HUES6 (cell line): ENCODE data around the gene NTPCR.

Source experiments
- H3K27ac ChIP-seq: 2 replicates; pipeline ENCODE4 v1.7.0; 2013; ENCODE audit warnings: low read depth, mild to moderate bottlenecking, low read length, inconsistent platforms
- H3K27me3 ChIP-seq: 2 replicates; pipeline ENCODE4 v1.6.1; 2013; ENCODE audit warnings: low read length; ENCODE audit not compliant: control insufficient read depth, insufficient read depth
- H3K36me3 ChIP-seq: 2 replicates; pipeline ENCODE4 v1.6.1; 2013; ENCODE audit warnings: low read length; ENCODE audit not compliant: control insufficient read depth, insufficient read depth
- H3K4me1 ChIP-seq: 2 replicates; pipeline ENCODE4 v1.6.1; 2013; ENCODE audit warnings: low read length; ENCODE audit not compliant: control insufficient read depth, insufficient read depth
- H3K4me3 ChIP-seq: 2 replicates; pipeline ENCODE4 v1.5.1; 2013; ENCODE audit warnings: low read depth, low read length
- H3K9ac ChIP-seq: one replicate; pipeline ENCODE4 v1.6.1; 2013; ENCODE audit warnings: mild to moderate bottlenecking, low read length
- H3K9me3 ChIP-seq: 2 replicates; pipeline ENCODE4 v1.6.1; 2013; ENCODE audit warnings: low read depth, low read length; ENCODE audit not compliant: control insufficient read depth, insufficient read depth

NTPCR gene

GRCh38 chr1:232927830-232928505 is 22.4 kb upstream of the NTPCR start:
- no peaks in the 10 kb centered on the region for H3K27me3 ChIP-seq
- H3K27ac ChIP-seq, result no peak overlapping the region
- H3K9ac ChIP-seq, result no peak overlapping the region
- H3K4me1 ChIP-seq, result no peaks in the 10 kb centered on the region
- no peaks in the 10 kb centered on the region for H3K36me3 ChIP-seq
- no peak overlapping the region for H3K4me3 ChIP-seq
- peaks cover 8% of the 10 kb centered on the region for H3K9me3 ChIP-seq

- Histone ChIP-seq H3K36me3 (no peaks in the 10 kb centered on the region), H3K27ac (no peak overlapping the region), H3K27me3 (no peaks in the 10 kb centered on the region), H3K9me3 (no peaks in the 10 kb centered on the region), H3K9ac (no peak overlapping the region), H3K4me1 (no peaks in the 10 kb centered on the region), H3K4me3 (no peak overlapping the region)
These were observed 17.7 kb upstream of the NTPCR start for GRCh38 chr1:232932486-232933425.

GRCh38 chr1:232936941-232937340 is 13.5 kb upstream of the NTPCR start:
- H3K9me3 ChIP-seq, result no peaks in the 10 kb centered on the region
- no peak overlapping the region for H3K27ac ChIP-seq
- no peaks in the 10 kb centered on the region for H3K27me3 ChIP-seq
- H3K4me3 ChIP-seq, result no peak overlapping the region
- no peaks in the 10 kb centered on the region for H3K36me3 ChIP-seq
- no peaks in the 10 kb centered on the region for H3K4me1 ChIP-seq
- H3K9ac ChIP-seq, result no peak overlapping the region

DNA sequence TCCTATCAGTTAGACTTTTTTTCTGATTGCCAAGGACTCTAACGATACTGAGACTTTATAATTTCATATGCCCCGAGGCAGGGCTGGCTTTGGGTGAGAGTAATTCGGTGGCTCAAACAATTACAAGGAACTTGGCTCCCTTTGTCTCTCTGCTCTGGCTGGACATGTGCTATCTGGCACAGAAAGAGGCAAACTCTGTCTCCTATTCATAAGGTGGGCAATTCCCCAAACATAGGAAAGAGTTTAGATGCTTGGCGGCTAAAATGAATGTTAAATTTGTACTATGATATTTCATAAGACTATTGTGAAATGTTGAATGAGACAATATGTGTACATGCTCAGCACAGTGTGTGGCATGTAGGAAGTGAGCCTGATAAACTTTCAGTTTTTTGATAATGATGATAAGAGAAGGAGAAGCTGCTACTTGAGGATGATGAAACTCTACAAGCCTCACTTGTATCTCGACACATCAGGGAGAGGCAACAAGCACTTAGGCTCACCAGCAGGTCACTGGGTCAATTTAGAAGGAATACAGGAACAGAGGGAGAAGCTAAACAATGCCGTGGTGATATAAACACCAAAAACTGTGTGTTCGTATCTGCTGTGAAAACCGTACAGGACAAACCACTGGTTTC is 12.6 kb upstream of the NTPCR start:
- Histone ChIP-seq H3K27me3 (no peaks in the 10 kb centered on the region), H3K27ac (no peak overlapping the region), H3K4me3 (no peak overlapping the region), H3K9ac (no peak overlapping the region), H3K36me3 (no peaks in the 10 kb centered on the region), H3K9me3 (no peaks in the 10 kb centered on the region), H3K4me1 (no peaks in the 10 kb centered on the region)

- no peaks in the 10 kb centered on the region for H3K27me3 ChIP-seq
- no peak overlapping the region for H3K9ac ChIP-seq
- no peaks in the 10 kb centered on the region for H3K4me1 ChIP-seq
- H3K9me3 ChIP-seq, result no peaks in the 10 kb centered on the region
- no peaks in the 10 kb centered on the region for H3K36me3 ChIP-seq
- no peak overlapping the region for H3K27ac ChIP-seq
- no peak overlapping the region for H3K4me3 ChIP-seq
These were observed 11.5 kb upstream of the NTPCR start for GRCh38 chr1:232938926-232939325.

GRCh38 chr1:232939748-232940147 is 10.7 kb upstream of the NTPCR start:
- H3K9me3 ChIP-seq, result no peaks in the 10 kb centered on the region
- H3K27ac ChIP-seq, result no peak overlapping the region
- H3K36me3 ChIP-seq, result no peaks in the 10 kb centered on the region
- no peaks in the 10 kb centered on the region for H3K27me3 ChIP-seq
- H3K4me3 ChIP-seq, result no peak overlapping the region
- no peaks in the 10 kb centered on the region for H3K4me1 ChIP-seq
- no peak overlapping the region for H3K9ac ChIP-seq

GRCh38 chr1:232940262-232940661 is 10.1 kb upstream of the NTPCR start:
- Histone ChIP-seq H3K4me3 (no peak overlapping the region), H3K9ac (no peak overlapping the region), H3K4me1 (no peaks in the 10 kb centered on the region), H3K36me3 (no peaks in the 10 kb centered on the region), H3K9me3 (no peaks in the 10 kb centered on the region), H3K27ac (no peak overlapping the region), H3K27me3 (no peaks in the 10 kb centered on the region)

- Histone ChIP-seq H3K4me1 (no peaks in the 10 kb centered on the region), H3K4me3 (no peak overlapping the region), H3K9me3 (no peaks in the 10 kb centered on the region), H3K36me3 (no peaks in the 10 kb centered on the region), H3K27me3 (no peaks in the 10 kb centered on the region), H3K9ac (no peak overlapping the region), H3K27ac (no peak overlapping the region)
These were observed 7.8 kb upstream of the NTPCR start for GRCh38 chr1:232942413-232943294.

DNA sequence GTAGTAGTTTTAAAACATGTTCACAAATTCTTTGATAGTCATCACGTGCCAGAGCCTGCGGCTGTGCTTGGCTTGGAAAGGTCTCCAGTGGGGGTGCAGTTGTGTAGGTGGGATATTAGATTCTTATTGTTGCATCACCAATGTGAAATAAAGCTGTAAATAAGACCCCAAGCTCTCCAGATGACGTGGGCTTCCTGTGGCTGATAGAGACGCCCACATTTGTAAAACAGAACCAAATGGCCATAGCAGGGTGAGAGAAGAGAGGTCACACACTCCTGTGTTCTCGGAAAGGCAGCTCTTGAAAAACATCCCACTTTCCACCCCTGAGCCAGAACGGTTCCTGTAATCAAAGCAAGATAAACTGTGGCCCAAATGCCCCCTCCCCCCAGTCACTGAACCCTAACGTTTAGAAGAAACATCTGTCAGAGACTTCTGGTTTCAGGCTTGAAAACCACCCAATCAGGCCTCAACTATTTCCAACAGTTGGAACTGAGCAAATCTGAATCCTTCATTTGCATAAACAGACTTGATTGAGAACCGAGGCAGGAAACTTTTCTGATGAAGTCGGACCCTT is 6.6 kb upstream of the NTPCR start:
- H3K27ac ChIP-seq, result no peak overlapping the region

DNA sequence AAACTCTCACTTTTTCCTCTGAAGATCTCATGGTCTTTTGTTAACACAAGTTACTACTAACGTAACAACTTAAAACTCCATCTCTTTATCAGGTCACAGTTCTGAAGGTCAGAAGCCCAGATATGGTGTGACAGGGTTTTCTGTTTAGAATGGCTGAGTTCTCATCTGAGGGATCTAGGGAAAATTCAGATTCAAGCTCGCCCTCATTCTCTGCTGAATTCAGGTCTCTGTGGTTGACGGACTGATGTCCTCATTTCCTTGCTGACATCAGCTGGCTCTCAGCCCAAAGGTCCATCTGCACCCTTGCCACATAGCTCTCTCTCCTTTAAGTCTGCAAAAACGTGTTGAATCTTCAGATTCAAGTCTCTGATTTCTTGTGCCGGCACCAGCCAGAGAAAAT is 6.1 kb upstream of the NTPCR start:
- Histone ChIP-seq H3K4me1 (peaks cover 2% of the 10 kb centered on the region; the same call in 1 of the 2 replicates), H3K9me3 (no peaks in the 10 kb centered on the region), H3K4me3 (no peak overlapping the region), H3K27ac (no peak overlapping the region), H3K9ac (no peak overlapping the region), H3K36me3 (no peaks in the 10 kb centered on the region), H3K27me3 (no peaks in the 10 kb centered on the region)

More for the DNA sequence above, 6.6 kb upstream of the NTPCR start:
- H3K4me3 ChIP-seq, result no peak overlapping the region
- H3K36me3 ChIP-seq, result no peaks in the 10 kb centered on the region
- no peaks in the 10 kb centered on the region for H3K27me3 ChIP-seq
- H3K9ac ChIP-seq, result no peak overlapping the region
- no peaks in the 10 kb centered on the region for H3K4me1 ChIP-seq
- H3K9me3 ChIP-seq, result no peaks in the 10 kb centered on the region
